ENCODE measurements around the gene KDM7A.

KDM7A gene

DNA sequence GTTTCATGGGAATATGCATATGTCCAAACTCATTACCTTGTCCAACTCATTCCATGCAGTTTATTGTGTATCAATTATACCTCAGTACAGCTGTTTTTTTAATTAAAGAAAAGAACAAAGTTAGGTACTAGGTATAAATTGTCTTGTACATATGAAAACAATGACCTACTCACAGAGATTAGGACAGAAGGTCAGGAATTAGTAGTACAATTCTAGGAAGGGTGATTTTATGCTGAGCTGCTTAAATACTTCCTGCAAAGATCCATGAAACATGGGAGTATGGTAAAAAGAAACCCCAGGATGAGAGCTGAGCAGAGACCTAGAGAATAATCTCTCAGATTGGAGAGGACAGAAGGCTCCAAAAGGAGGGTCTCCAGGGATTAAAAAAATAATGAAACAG is 13.8 kb upstream of the KDM7A start:
- Histone ChIP-seq H3K27me3 (ENCODE audit: insufficient read depth, poor library complexity, severe bottlenecking) (peaks cover 5% of the 10 kb centered on the region), H3K27ac (replicated peaks) (no peak overlapping the region), H3K4me3 (replicated peaks; ENCODE audit: insufficient read depth, low read length) (no peak overlapping the region)
- no peak for DNase-seq (ENCODE audit: low read depth in 1 of 2, low spot score in 1 of 2)
- TF ChIP-seq, protein P1, sequence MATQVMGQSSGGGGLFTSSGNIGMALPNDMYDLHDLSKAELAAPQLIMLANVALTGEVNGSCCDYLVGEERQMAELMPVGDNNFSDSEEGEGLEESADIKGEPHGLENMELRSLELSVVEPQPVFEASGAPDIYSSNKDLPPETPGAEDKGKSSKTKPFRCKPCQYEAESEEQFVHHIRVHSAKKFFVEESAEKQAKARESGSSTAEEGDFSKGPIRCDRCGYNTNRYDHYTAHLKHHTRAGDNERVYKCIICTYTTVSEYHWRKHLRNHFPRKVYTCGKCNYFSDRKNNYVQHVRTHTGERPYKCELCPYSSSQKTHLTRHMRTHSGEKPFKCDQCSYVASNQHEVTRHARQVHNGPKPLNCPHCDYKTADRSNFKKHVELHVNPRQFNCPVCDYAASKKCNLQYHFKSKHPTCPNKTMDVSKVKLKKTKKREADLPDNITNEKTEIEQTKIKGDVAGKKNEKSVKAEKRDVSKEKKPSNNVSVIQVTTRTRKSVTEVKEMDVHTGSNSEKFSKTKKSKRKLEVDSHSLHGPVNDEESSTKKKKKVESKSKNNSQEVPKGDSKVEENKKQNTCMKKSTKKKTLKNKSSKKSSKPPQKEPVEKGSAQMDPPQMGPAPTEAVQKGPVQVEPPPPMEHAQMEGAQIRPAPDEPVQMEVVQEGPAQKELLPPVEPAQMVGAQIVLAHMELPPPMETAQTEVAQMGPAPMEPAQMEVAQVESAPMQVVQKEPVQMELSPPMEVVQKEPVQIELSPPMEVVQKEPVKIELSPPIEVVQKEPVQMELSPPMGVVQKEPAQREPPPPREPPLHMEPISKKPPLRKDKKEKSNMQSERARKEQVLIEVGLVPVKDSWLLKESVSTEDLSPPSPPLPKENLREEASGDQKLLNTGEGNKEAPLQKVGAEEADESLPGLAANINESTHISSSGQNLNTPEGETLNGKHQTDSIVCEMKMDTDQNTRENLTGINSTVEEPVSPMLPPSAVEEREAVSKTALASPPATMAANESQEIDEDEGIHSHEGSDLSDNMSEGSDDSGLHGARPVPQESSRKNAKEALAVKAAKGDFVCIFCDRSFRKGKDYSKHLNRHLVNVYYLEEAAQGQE (IDR thresholded peaks at IDR 0.05; ENCODE audit: insufficient replicate concordance, low read depth), result no peak
- TF ChIP-seq GABPA (IDR thresholded peaks at IDR 0.05; ENCODE audit: low read depth), result no peak
- TF ChIP-seq POLR2AphosphoS5 (IDR thresholded peaks at IDR 0.05; ENCODE audit: low read depth), result no peak
- no peak for TF ChIP-seq SPI1 (IDR thresholded peaks at IDR 0.05; ENCODE audit: borderline replicate concordance, low read depth)
- TF ChIP-seq, protein P2, sequence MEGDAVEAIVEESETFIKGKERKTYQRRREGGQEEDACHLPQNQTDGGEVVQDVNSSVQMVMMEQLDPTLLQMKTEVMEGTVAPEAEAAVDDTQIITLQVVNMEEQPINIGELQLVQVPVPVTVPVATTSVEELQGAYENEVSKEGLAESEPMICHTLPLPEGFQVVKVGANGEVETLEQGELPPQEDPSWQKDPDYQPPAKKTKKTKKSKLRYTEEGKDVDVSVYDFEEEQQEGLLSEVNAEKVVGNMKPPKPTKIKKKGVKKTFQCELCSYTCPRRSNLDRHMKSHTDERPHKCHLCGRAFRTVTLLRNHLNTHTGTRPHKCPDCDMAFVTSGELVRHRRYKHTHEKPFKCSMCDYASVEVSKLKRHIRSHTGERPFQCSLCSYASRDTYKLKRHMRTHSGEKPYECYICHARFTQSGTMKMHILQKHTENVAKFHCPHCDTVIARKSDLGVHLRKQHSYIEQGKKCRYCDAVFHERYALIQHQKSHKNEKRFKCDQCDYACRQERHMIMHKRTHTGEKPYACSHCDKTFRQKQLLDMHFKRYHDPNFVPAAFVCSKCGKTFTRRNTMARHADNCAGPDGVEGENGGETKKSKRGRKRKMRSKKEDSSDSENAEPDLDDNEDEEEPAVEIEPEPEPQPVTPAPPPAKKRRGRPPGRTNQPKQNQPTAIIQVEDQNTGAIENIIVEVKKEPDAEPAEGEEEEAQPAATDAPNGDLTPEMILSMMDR (IDR thresholded peaks at IDR 0.05; ENCODE audit: insufficient read depth, low read length), result no peak

DNA sequence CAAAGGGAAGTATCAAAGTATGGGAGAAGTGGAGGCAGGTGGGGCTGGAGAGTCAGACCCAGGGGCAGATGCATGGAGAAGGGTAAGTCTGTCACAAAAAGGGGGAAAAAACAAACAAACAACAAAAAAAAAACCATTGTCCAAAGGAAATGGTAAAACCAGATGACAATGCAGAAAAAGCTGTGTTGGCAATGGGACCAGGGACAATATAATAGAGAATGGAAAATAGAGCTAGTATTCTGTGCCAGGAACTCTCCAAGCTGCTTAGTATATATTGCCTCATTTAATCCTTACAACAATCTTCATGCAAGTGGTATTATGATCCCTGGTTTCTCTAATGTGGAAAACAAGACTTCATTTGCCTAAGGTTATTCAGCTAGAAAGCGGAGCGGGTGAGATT is 13.1 kb upstream of the KDM7A start:
- Histone ChIP-seq H3K27ac (replicated peaks) (no peak overlapping the region), H3K27me3 (ENCODE audit: insufficient read depth, poor library complexity, severe bottlenecking) (peaks cover 9% of the 10 kb centered on the region), H3K4me3 (replicated peaks; ENCODE audit: insufficient read depth, low read length) (no peak overlapping the region)
- DNase-seq (ENCODE audit: low read depth in 1 of 2, low spot score in 1 of 2), result no peak
- TF ChIP-seq SPI1 (IDR thresholded peaks at IDR 0.05; ENCODE audit: borderline replicate concordance, low read depth), result no peak
- no peak for TF ChIP-seq POLR2AphosphoS5 (IDR thresholded peaks at IDR 0.05; ENCODE audit: low read depth)
- no peak for TF ChIP-seq GABPA (IDR thresholded peaks at IDR 0.05; ENCODE audit: low read depth)
- TF ChIP-seq, protein P1 (IDR thresholded peaks at IDR 0.05; ENCODE audit: insufficient replicate concordance, low read depth), result no peak

DNA sequence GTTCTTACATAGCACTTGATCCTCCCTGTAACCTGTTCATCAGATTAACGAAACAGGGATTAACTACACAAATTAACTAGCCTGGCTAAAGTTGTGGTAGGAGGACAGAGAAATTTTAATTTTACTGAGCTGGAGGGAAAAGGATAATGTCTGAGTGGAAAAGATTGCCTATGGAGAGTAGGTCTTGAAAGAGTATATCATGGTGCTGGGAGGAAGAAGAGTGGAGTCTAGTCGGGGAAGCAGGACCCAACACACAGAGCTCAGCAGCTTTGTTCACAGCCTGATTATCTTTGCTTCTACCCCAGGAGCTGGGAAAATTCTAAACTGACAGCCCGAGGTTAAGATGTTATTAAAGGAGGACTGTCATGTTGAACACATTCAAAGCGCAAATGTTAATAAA is 6.1 kb upstream of the KDM7A start:
- TF ChIP-seq, protein P2 (IDR thresholded peaks at IDR 0.05; ENCODE audit: insufficient read depth, low read length), result no peak
- TF ChIP-seq, protein P1 (IDR thresholded peaks at IDR 0.05; ENCODE audit: insufficient replicate concordance, low read depth), result no peak
- TF ChIP-seq POLR2AphosphoS5 (IDR thresholded peaks at IDR 0.05; ENCODE audit: low read depth) (no peak), SPI1 (IDR thresholded peaks at IDR 0.05; ENCODE audit: borderline replicate concordance, low read depth) (no peak), GABPA (IDR thresholded peaks at IDR 0.05; ENCODE audit: low read depth) (no peak)

More for the DNA sequence above, 6.1 kb upstream of the KDM7A start:
- Histone ChIP-seq H3K27me3 (ENCODE audit: insufficient read depth, poor library complexity, severe bottlenecking) (peaks cover 11% of the 10 kb centered on the region), H3K27ac (replicated peaks) (no peak overlapping the region), H3K4me3 (replicated peaks; ENCODE audit: insufficient read depth, low read length) (no peak overlapping the region)
- no peak for DNase-seq (ENCODE audit: low read depth in 1 of 2, low spot score in 1 of 2)
